Common myeloid progenitor, CD34-positive (primary cell): ENCODE data around the gene RNF19B.

Experiments used
- CTCF ChIA-PET: fragments of 350-600 bp; sonication (Branson Sonifier 250); formaldehyde crosslinking; loops from one replicate; lab custom pipeline; 2021; ENCODE audit warnings: antibody characterized with exemption; lab: Charles Lee
- POLR2A ChIA-PET: fragments of 350-600 bp; sonication (Branson Sonifier 250); formaldehyde crosslinking; loops from one replicate; lab custom pipeline; 2021; ENCODE audit warnings: antibody characterized with exemption; lab: Charles Lee
- DNase-seq, 3 donors: peaks; one replicate each; pipeline versions ENCODE4 v3.0.0 to v3.0.0-alpha.2; 2013
- H3K27ac ChIP-seq, 2 experiments: 1 replicate in 1 of 2; 2 replicates in 1 of 2; pipeline ENCODE4 v1.7.0; 2013; ENCODE audit warnings: inconsistent platforms in 2 of 2, low read length in 2 of 2, mild to moderate bottlenecking in 2 of 2, low read depth in 1 of 2, moderate library complexity in 1 of 2; ENCODE audit not compliant: severe bottlenecking in 2 of 2, insufficient read depth in 1 of 2, poor library complexity in 1 of 2
- H3K27me3 ChIP-seq, 5 experiments: replicated peaks in 2 of 5; 1 replicate in 3 of 5; 2 replicates in 2 of 5; pipeline versions ENCODE4 v1.6.1 to v1.7.0; 2013; ENCODE audit warnings: low read length in 4 of 5, mild to moderate bottlenecking in 2 of 5, moderate library complexity in 2 of 5, inconsistent platforms in 1 of 5; ENCODE audit not compliant: insufficient read depth in 5 of 5, control insufficient read depth in 4 of 5
- H3K36me3 ChIP-seq, 4 experiments: 1 replicate in 2 of 4; 2 replicates in 2 of 4; pipeline versions ENCODE4 v1.6.1 to v1.7.0; 2013; ENCODE audit warnings: low read length in 3 of 4, control low read depth in 1 of 4, mild to moderate bottlenecking in 1 of 4; ENCODE audit not compliant: control insufficient read depth in 4 of 4, insufficient read depth in 4 of 4
- H3K4me1 ChIP-seq, 4 experiments: 1 replicate in 3 of 4; 2 replicates in 1 of 4; pipeline versions ENCODE4 v1.6.1 to v1.7.1; 2013; ENCODE audit warnings: low read length in 3 of 4, mild to moderate bottlenecking in 3 of 4, control low read depth in 1 of 4, inconsistent platforms in 1 of 4, moderate library complexity in 1 of 4; ENCODE audit not compliant: control insufficient read depth in 4 of 4, insufficient read depth in 4 of 4; ENCODE audit errors: control extremely low read depth in 1 of 4
- H3K4me3 ChIP-seq, 7 experiments: 1 replicate in 4 of 7; 2 replicates in 3 of 7; pipeline versions ENCODE4 v1.5.1 to v1.7.0; 2013; ENCODE audit warnings: mild to moderate bottlenecking in 7 of 7, low read length in 6 of 7, moderate library complexity in 6 of 7, inconsistent platforms in 2 of 7, low read depth in 2 of 7, control low read depth in 1 of 7; ENCODE audit not compliant: insufficient read depth in 4 of 7, control insufficient read depth in 1 of 7; ENCODE audit errors: extremely low read depth in 1 of 7
- H3K9me3 ChIP-seq, 5 experiments: 1 replicate in 4 of 5; 2 replicates in 1 of 5; pipeline versions ENCODE4 v1.6.1 to v1.7.1; 2013; ENCODE audit warnings: low read length in 4 of 5, mild to moderate bottlenecking in 2 of 5, inconsistent platforms in 1 of 5, low read depth in 1 of 5, moderate library complexity in 1 of 5; ENCODE audit not compliant: control insufficient read depth in 4 of 5, insufficient read depth in 2 of 5; ENCODE audit errors: control extremely low read depth in 1 of 5
- WGBS: methylation state at CpG from one replicate; pipeline ENCODE4 v1.1.5; 2013; ENCODE audit not compliant: insufficient coverage; 5-methylcytosine and 5-hydroxymethylcytosine counted together

Gene RNF19B

GRCh38 chr1:32948905-32949304 lies 15.7 kb downstream of the RNF19B start:
- H3K4me1 ChIP-seq = peaks cover 0 to 6% (median 2%) of the 10 kb centered on the region in 4 experiments
- no peaks in the 10 kb centered on the region for H3K27me3 ChIP-seq
- no peak for DNase-seq
- CTCF ChIA-PET = interaction anchor here (0.9 to 1.7 kb wide), 2 partner anchors 72 to 106 kb away, joined by 3 to 5 read pairs; no protein-coding TSS in a partner anchor
- H3K9me3 ChIP-seq = no peaks in the 10 kb centered on the region
- H3K36me3 ChIP-seq = peaks cover 16 to 33% (median 28%) of the 10 kb centered on the region in 4 experiments
- 14% methylated on average over 1 of the region's 1 CpG for WGBS
- POLR2A ChIA-PET = no interaction called here
- H3K27ac ChIP-seq = no peak overlapping the region
- no peak overlapping the region for H3K4me3 ChIP-seq

GRCh38 chr1:32948390-32948722 lies 16.3 kb downstream of the RNF19B start:
- CTCF ChIA-PET = interaction anchor here (0.9 to 1.7 kb wide), 2 partner anchors 72 to 106 kb away, joined by 3 to 5 read pairs; no protein-coding TSS in a partner anchor
- Histone ChIP-seq H3K27ac (no peak overlapping the region), H3K9me3 (no peaks in the 10 kb centered on the region), H3K36me3 (peaks cover 16 to 38% (median 33%) of the 10 kb centered on the region in 4 experiments), H3K27me3 (no peaks in the 10 kb centered on the region), H3K4me3 (no peak overlapping the region), H3K4me1 (peaks cover 0 to 6% (median under 1%) of the 10 kb centered on the region in 4 experiments)
- WGBS = 100% methylated on average over 1 of the region's 1 CpG
- POLR2A ChIA-PET = no interaction called here
- no peak for DNase-seq

- peaks cover 16 to 41% (median 35%) of the 10 kb centered on the region in 4 experiments for H3K36me3 ChIP-seq
- ChIA-PET POLR2A (no interaction called here), CTCF (no interaction called here)
- WGBS = 91% methylated on average over 4 of the region's 6 CpGs
- peaks cover 0 to 6% (median 0%) of the 10 kb centered on the region in 4 experiments for H3K4me1 ChIP-seq
- no peaks in the 10 kb centered on the region for H3K9me3 ChIP-seq
- no peak overlapping the region for H3K4me3 ChIP-seq
- no peak overlapping the region for H3K27ac ChIP-seq
- H3K27me3 ChIP-seq = no peaks in the 10 kb centered on the region
- DNase-seq = no peak
Measured at GRCh38 chr1:32947669-32948389, 16.8 kb downstream of the RNF19B start.

- DNase-seq = no peak
- Histone ChIP-seq H3K4me1 (peaks cover 0 to 6% (median 0%) of the 10 kb centered on the region in 4 experiments), H3K36me3 (peaks cover 16 to 52% (median 42%) of the 10 kb centered on the region in 4 experiments), H3K27ac (no peak overlapping the region), H3K9me3 (no peaks in the 10 kb centered on the region), H3K27me3 (no peaks in the 10 kb centered on the region), H3K4me3 (no peak overlapping the region)
- 100% methylated on average over 1 of the region's 2 CpGs for WGBS
- ChIA-PET POLR2A (no interaction called here), CTCF (interaction anchor here (1.1 kb wide), 2 partner anchors 9 to 47 kb away, joined by 3 to 5 read pairs; no protein-coding TSS in a partner anchor)
Measured at GRCh38 chr1:32946413-32946812, 18.2 kb downstream of the RNF19B start.

- Histone ChIP-seq H3K27ac (no peak overlapping the region), H3K27me3 (no peaks in the 10 kb centered on the region), H3K4me3 (no peak overlapping the region), H3K9me3 (no peaks in the 10 kb centered on the region), H3K36me3 (peaks cover 19 to 70% (median 47%) of the 10 kb centered on the region in 4 experiments), H3K4me1 (peaks cover 0 to 9% (median 1%) of the 10 kb centered on the region in 4 experiments)
- ChIA-PET POLR2A (no interaction called here), CTCF (interaction anchor here (1.0 to 16.3 kb wide), 5 partner anchors 9 to 64 kb away, joined by 4 to 200 read pairs (median 7); no protein-coding TSS in a partner anchor)
- DNase-seq = no peak
Measured at GRCh38 chr1:32944180-32944579, 20.4 kb downstream of the RNF19B start.

- POLR2A ChIA-PET = no interaction called here
- CTCF ChIA-PET = interaction anchor here (0.9 to 16.3 kb wide), 7 partner anchors 9 to 147 kb away, joined by 3 to 200 read pairs (median 4); no protein-coding TSS in a partner anchor
- Histone ChIP-seq H3K9me3 (no peaks in the 10 kb centered on the region), H3K4me3 (no peak overlapping the region), H3K27me3 (no peaks in the 10 kb centered on the region), H3K27ac (no peak overlapping the region), H3K4me1 (peaks cover 0 to 17% (median 11%) of the 10 kb centered on the region in 4 experiments), H3K36me3 (peaks cover 10 to 69% (median 45%) of the 10 kb centered on the region in 4 experiments)
- peak in 2 of 3 donors; percentile 33 to 43 for DNase-seq
- 100% methylated on average over 3 of the region's 4 CpGs for WGBS
Measured at GRCh38 chr1:32939655-32940371, 24.8 kb downstream of the RNF19B start.
